Right lobe of liver (tissue), 4 donors: ENCODE measurements around the gene PRELID2.

Experiments
- CTCF ChIP-seq, 4 donors: fragments of 200-600 bp in 3 of 4; fragments of 450-650 bp in 1 of 4; IDR thresholded peaks; one replicate each; pipeline versions ENCODE4 v1.5.1 to v1.8.0; 2016 to 2022; ENCODE audit warnings: antibody characterized with exemption in 4 of 4, mild to moderate bottlenecking in 2 of 4
- POLR2A ChIP-seq: fragments of 450-650 bp; IDR thresholded peaks from one replicate; pipeline ENCODE4 v1.6.1; 2017; ENCODE audit warnings: antibody characterized with exemption, mild to moderate bottlenecking
- donor health status: DM: no; HTN: no; CAD: no.
- donor health status: DM: no; HTN: no; CAD: no.
- donor health status: DM: no; HTN: yes; CAD: no.

- TF ChIP-seq POLR2A: no peak
- TF ChIP-seq CTCF (IDR thresholded peaks at IDR 0.05): no peak
Measured at GRCh38 chr5:145791866-145792265, 43.3 kb downstream of the PRELID2 start.
